Body of pancreas (tissue), 4 donors: Measurements from ENCODE around the gene CUL4A. TPM values are rescaled to one million over a fixed set of nuclear protein-coding genes. Genes with fewer than 3 reads are reported as not detected.
A peak's percentile ranks its signal among the peaks of the same experiment; 100 is the strongest.
"Not testable (repeated sequence)": the region's sequence is repeated elsewhere in the genome, so short reads cannot be mapped to it uniquely, and the experiment has no call there.

Source experiments
- ATAC-seq: fragments of 150-250 bp; one replicate; pipeline ENCODE4 v1.9.1; 2016
- DNase-seq, 4 donors: peaks; one replicate each; pipeline ENCODE4 v3.0.0-alpha.2; 2019
- H3K27ac ChIP-seq, 4 donors: fragments of 200-600 bp; sonication (generic); 1 replicate in 3 of 4; 2 replicates in 1 of 4; pipeline versions ENCODE4 v1.5.1 to v1.6.1; 2016 to 2019; ENCODE audit warnings: mild to moderate bottlenecking in 1 of 4, mixed read lengths in 1 of 4, moderate library complexity in 1 of 4
- H3K27me3 ChIP-seq, 2 donors: fragments of 200-600 bp; sonication (generic); one replicate each; pipeline ENCODE4 v1.6.0; 2016; ENCODE audit warnings: mild to moderate bottlenecking in 1 of 2
- H3K36me3 ChIP-seq, 2 donors: fragments of 200-600 bp; sonication (generic); replicated peaks in 1 of 2; 2 replicates each; pipeline ENCODE4 v1.5.1; 2016; ENCODE audit warnings: low read depth in 2 of 2; ENCODE audit not compliant: insufficient read depth in 1 of 2
- H3K4me1 ChIP-seq: fragments of 200-600 bp; sonication (generic); one replicate; pipeline ENCODE4 v1.6.0; 2016
- H3K4me3 ChIP-seq, 2 donors: fragments of 200-600 bp; sonication (generic); 1 replicate in 1 of 2; 2 replicates in 1 of 2; pipeline ENCODE4 v1.5.1; 2016 to 2019
- H3K9me3 ChIP-seq, 3 donors: fragments of 200-600 bp; sonication (generic); 1 replicate in 2 of 3; 2 replicates in 1 of 3; pipeline ENCODE4 v1.5.1; 2016
- POLR2A ChIP-seq, 3 donors: fragments of 450-650 bp; IDR thresholded peaks; one replicate each; pipeline ENCODE4 v1.6.1; 2016; ENCODE audit warnings: antibody characterized with exemption in 3 of 3, mild to moderate bottlenecking in 2 of 3
- WGBS, 2 donors: methylation state at CpG; one replicate each; pipeline ENCODE4 v1.1.5; 2017; 5-methylcytosine and 5-hydroxymethylcytosine counted together
- intact Hi-C: fragments of 100-400 bp; cut with DNase I; formaldehyde crosslinking; loops from one replicate; pipeline ENCODE4 v1.15.1; 2023
- total RNA-seq, 2 donors: library from RNA; depleted of rRNA; stranded (reverse); fragments of >200 nt; gene quantifications; one replicate each; pipeline ENCODE4 v1.1.0, GENCODE V29; 2016
- TF ChIP-seq, protein P1 (sequence below), 7 experiments: fragments of 450-650 bp in 4 of 7; fragments of 200-600 bp in 3 of 7; sonication (generic) in 3 of 7; IDR thresholded peaks; one replicate each; pipeline ENCODE4 v1.5.1; 2016 to 2019; ENCODE audit warnings: antibody characterized with exemption in 7 of 7

The CUL4A gene
- total RNA-seq, 2 donors from 2014 or later, result 44.4 to 62.3 TPM

DNA sequence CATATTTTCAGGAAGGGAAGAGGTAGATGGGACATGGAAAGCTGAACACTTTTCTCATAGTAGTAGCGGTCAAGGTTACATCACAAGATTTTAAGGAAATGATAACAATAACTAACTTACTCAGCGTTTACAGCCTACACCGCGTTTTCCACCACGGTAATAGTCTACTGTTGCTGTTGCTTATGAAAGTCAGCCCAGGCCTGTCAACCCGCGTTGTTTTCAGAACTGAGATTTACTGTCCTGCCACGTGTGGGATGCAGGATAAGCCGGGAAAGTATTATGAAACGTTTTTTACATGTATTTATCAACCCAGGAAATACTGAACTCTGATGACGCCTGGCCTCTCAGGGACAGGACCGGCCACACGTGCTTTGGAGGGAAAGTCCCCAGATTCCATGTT lies 51.6 kb downstream of the CUL4A start:
- Histone ChIP-seq H3K36me3 (peaks cover 0 to 26% of the 10 kb centered on the region in 2 donors), H3K9me3 (no peaks in the 10 kb centered on the region), H3K4me1 (no peaks in the 10 kb centered on the region), H3K27me3 (no peaks in the 10 kb centered on the region), H3K4me3 (no peak overlapping the region), H3K27ac (no peak overlapping the region)
- intact Hi-C loops, result no loop called here
- TF ChIP-seq, protein P1, sequence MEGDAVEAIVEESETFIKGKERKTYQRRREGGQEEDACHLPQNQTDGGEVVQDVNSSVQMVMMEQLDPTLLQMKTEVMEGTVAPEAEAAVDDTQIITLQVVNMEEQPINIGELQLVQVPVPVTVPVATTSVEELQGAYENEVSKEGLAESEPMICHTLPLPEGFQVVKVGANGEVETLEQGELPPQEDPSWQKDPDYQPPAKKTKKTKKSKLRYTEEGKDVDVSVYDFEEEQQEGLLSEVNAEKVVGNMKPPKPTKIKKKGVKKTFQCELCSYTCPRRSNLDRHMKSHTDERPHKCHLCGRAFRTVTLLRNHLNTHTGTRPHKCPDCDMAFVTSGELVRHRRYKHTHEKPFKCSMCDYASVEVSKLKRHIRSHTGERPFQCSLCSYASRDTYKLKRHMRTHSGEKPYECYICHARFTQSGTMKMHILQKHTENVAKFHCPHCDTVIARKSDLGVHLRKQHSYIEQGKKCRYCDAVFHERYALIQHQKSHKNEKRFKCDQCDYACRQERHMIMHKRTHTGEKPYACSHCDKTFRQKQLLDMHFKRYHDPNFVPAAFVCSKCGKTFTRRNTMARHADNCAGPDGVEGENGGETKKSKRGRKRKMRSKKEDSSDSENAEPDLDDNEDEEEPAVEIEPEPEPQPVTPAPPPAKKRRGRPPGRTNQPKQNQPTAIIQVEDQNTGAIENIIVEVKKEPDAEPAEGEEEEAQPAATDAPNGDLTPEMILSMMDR (IDR thresholded peaks at IDR 0.05), result no peak
- TF ChIP-seq POLR2A (IDR thresholded peaks at IDR 0.05), result no peak
- ATAC-seq (no peak), DNase-seq (no peak)
- WGBS, 2 donors, result 82% methylated on average over 13 of the region's 13 CpGs

DNA sequence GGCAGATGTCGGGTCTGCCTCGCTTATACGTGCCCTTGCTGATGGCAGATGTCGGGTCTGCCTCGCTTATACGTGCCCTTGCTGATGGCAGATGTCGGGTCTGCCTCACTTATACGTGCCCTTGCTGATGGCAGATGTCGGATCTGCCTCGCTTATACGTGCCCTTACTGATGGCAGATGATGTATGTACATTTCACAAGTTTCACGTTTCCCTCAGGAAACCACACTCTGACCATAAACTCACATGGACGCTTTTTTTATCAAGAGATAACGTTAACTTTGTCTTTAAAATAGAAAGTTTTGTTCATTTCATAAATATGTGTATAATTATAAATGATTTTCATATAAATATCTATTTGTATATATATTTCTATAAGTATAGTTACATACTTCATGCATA lies 53.6 kb downstream of the CUL4A start:
- ATAC-seq, H3K4me3 ChIP-seq, DNase-seq, H3K27me3 ChIP-seq, H3K4me1 ChIP-seq, H3K27ac ChIP-seq, intact Hi-C loops, H3K9me3 ChIP-seq: not testable (repeated sequence)
- WGBS, 2 donors, result 80 to 88% methylated on average over 10 to 14 of the region's 14 CpGs
- H3K36me3 ChIP-seq, result peaks cover 0 to 18% of the 10 kb centered on the region in 2 donors

DNA sequence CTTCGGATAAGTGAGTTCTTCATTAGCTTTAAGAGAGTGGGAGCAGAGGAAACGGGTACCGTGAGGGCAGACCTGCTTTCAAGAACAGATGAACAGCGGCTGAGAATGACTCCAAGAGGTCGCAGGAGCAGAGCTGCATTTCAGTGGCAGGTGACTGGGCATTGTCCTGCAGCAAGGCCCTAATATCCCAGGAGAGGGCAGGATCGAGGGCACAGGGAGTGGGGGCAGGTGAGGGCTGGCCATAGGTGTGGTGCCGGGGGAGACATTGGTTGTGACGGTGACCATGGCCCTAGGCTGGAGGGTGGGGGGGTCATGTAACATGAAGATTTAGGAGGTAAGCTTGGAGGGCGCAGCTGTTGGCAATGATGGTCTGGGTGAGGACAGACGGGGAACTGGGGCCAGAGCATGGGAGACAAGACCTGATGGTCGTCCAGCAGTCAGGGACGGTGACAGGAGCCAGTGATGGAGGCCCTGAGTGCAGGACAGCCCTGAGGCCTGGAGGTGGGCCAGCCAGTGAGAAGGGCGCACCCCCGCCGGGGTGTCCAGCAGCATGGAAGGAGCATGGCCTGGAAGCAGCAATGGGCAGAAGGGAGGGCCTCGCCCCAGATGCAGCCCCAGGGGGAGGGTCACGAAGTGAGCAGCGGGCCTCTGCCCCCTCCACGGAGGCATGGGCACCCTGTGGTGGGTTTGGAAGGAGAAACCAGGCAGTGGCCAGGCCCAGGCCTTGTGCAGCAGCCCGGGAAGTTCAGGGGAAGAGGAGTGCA lies 58.4 kb downstream of the CUL4A start:
- H3K9me3 ChIP-seq, result no peaks in the 10 kb centered on the region
- H3K36me3 ChIP-seq, result no peaks in the 10 kb centered on the region
- no peaks in the 10 kb centered on the region for H3K27me3 ChIP-seq
- intact Hi-C loops, result no loop called here
- no peak overlapping the region for H3K27ac ChIP-seq
- ATAC-seq (no peak), DNase-seq (no peak)
- no peak for TF ChIP-seq POLR2A (IDR thresholded peaks at IDR 0.05)
- TF ChIP-seq, protein P1 (IDR thresholded peaks at IDR 0.05), result no peak
- WGBS, 2 donors, result 91 to 93% methylated on average over 20 of the region's 20 CpGs
- H3K4me1 ChIP-seq, result no peaks in the 10 kb centered on the region
- no peak overlapping the region for H3K4me3 ChIP-seq

DNA sequence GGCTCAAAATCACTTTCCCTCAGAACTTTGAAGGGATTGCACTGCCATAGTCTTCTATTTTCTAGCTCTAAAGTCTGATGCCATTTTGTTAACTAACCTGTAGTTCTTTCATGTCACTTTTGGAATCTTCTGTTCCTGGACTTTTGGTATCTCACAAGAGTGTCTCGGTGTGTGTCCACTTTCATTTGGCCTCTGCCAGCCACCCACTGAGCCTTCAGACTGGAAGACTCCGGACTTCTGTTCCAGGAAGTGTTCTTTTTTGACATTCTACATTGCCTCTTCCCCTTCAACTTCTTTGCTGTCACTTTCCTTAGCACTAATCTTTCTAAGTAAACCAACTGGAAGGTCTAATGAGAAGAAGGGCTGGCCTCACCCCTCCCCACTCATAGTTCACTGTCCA lies 62.6 kb downstream of the CUL4A start:
- TF ChIP-seq POLR2A (IDR thresholded peaks at IDR 0.05), result no peak
- TF ChIP-seq, protein P1 (IDR thresholded peaks at IDR 0.05), result no peak
- H3K27me3 ChIP-seq, result no peaks in the 10 kb centered on the region
- no peaks in the 10 kb centered on the region for H3K4me1 ChIP-seq
- no peaks in the 10 kb centered on the region for H3K36me3 ChIP-seq
- no peak for DNase-seq
- 85 to 92% methylated on average over 2 of the region's 2 CpGs for WGBS, 2 donors
- intact Hi-C loops, result loop anchor here (10.0 kb wide), 1 partner anchor 123 kb away; no protein-coding TSS in a partner anchor
- no peaks in the 10 kb centered on the region for H3K9me3 ChIP-seq
- ATAC-seq, result no peak
- no peak overlapping the region for H3K4me3 ChIP-seq
- H3K27ac ChIP-seq, result no peak overlapping the region

DNA sequence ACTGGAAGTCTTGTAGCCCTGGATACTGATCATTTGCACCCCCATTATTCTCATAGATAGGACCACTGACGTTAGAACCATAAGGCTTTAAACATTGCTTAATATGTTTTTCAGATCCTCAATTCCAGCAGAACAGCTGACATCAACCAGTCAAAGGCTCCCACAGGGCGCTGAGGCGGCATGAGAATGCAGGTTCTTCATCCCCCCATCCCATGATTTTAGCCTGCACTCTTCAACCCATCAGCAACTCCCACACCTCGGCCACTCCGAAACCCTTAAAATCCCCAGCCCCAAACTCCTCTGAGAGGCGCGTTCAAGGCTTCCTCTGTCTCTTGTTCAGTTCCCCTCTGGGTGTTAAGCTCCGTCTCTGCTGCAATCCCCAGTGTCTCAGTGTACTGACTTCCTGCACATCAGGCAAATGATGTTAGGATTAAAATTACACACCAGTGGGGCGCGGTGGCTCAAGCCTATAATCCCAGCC lies 63.3 kb downstream of the CUL4A start:
- H3K27me3 ChIP-seq, result no peaks in the 10 kb centered on the region
- ATAC-seq, result no peak
- no peaks in the 10 kb centered on the region for H3K36me3 ChIP-seq
- no peaks in the 10 kb centered on the region for H3K4me1 ChIP-seq
- no peak overlapping the region for H3K4me3 ChIP-seq
- DNase-seq, result peak in 1 of 4 donors; percentile 44
- H3K9me3 ChIP-seq, result no peaks in the 10 kb centered on the region
- intact Hi-C loops, result loop anchor here (10.0 kb wide), 1 partner anchor 122 kb away; no protein-coding TSS in a partner anchor
- no peak for TF ChIP-seq POLR2A (IDR thresholded peaks at IDR 0.05)
- TF ChIP-seq, protein P1 (IDR thresholded peaks at IDR 0.05), result no peak
- WGBS, 2 donors, result 77 to 88% methylated on average over 10 of the region's 10 CpGs
- H3K27ac ChIP-seq, result peak overlapping the region in 1 of 4 donors; percentile 47
